Ascending aorta (tissue), 2 donors: ENCODE results near the gene ADRM1. TPM values are rescaled to one million over a fixed set of nuclear protein-coding genes. Genes with fewer than 3 reads are reported as not detected.

Experiments used
- DNase-seq, 2 donors: peaks; one replicate each; pipeline ENCODE4 v3.0.0-alpha.2; 2019; ENCODE audit warnings: low spot score in 2 of 2
- H3K27ac ChIP-seq, 2 donors: fragments of 200-600 bp; sonication (generic); one replicate each; pipeline ENCODE4 v1.5.1; 2016 to 2017; ENCODE audit warnings: mild to moderate bottlenecking in 1 of 2
- H3K27me3 ChIP-seq: fragments of 200-600 bp; sonication (generic); one replicate; pipeline ENCODE4 v1.5.1; 2017
- H3K36me3 ChIP-seq, 2 donors: fragments of 200-600 bp; sonication (generic); one replicate each; pipeline ENCODE4 v1.5.1; 2016
- H3K4me1 ChIP-seq, 2 donors: fragments of 200-600 bp; sonication (generic); one replicate each; pipeline ENCODE4 v1.5.1; 2016 to 2017; ENCODE audit warnings: mild to moderate bottlenecking in 1 of 2
- H3K4me3 ChIP-seq, 2 donors: fragments of 200-600 bp; sonication (generic); one replicate each; pipeline ENCODE4 v1.5.1; 2016 to 2017; ENCODE audit warnings: mild to moderate bottlenecking in 1 of 2
- H3K9me3 ChIP-seq, 2 donors: fragments of 200-600 bp; sonication (generic); one replicate each; pipeline ENCODE4 v1.5.1; 2016
- intact Hi-C: fragments of 100-400 bp; cut with DNase I; formaldehyde crosslinking; loops from one replicate; pipeline ENCODE4 v1.15.1; 2023
- total RNA-seq: library from RNA; depleted of rRNA; stranded (reverse); fragments of >200 nt; gene quantifications from one replicate; pipeline ENCODE4 v1.1.0, GENCODE V29; 2016
- TF ChIP-seq, protein P1 (sequence below), 3 experiments: fragments of 200-600 bp in 2 of 3; fragments of 450-650 bp in 1 of 3; sonication (generic) in 2 of 3; IDR thresholded peaks; one replicate each; pipeline ENCODE4 v1.5.1; 2016 to 2019; ENCODE audit warnings: antibody characterized with exemption in 3 of 3, mild to moderate bottlenecking in 1 of 3, moderate library complexity in 1 of 3

Gene ADRM1
- total RNA-seq, 1 donor from 2014 or later, result 236 TPM

GRCh38 chr20:62325172-62325905 lies 22.5 kb downstream of the ADRM1 start:
- TF ChIP-seq, protein P1, sequence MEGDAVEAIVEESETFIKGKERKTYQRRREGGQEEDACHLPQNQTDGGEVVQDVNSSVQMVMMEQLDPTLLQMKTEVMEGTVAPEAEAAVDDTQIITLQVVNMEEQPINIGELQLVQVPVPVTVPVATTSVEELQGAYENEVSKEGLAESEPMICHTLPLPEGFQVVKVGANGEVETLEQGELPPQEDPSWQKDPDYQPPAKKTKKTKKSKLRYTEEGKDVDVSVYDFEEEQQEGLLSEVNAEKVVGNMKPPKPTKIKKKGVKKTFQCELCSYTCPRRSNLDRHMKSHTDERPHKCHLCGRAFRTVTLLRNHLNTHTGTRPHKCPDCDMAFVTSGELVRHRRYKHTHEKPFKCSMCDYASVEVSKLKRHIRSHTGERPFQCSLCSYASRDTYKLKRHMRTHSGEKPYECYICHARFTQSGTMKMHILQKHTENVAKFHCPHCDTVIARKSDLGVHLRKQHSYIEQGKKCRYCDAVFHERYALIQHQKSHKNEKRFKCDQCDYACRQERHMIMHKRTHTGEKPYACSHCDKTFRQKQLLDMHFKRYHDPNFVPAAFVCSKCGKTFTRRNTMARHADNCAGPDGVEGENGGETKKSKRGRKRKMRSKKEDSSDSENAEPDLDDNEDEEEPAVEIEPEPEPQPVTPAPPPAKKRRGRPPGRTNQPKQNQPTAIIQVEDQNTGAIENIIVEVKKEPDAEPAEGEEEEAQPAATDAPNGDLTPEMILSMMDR (IDR thresholded peaks at IDR 0.05), result no peak
- intact Hi-C loops, result no loop called here
- H3K36me3 ChIP-seq, result peaks cover 87 to 93% of the 10 kb centered on the region in 2 donors

GRCh38 chr20:62326559-62326958 lies 23.8 kb downstream of the ADRM1 start:
- no peaks in the 10 kb centered on the region for H3K27me3 ChIP-seq
- H3K36me3 ChIP-seq, result peaks cover 91 to 97% of the 10 kb centered on the region in 2 donors
- TF ChIP-seq, protein P1 (IDR thresholded peaks at IDR 0.05), result no peak
- no peaks in the 10 kb centered on the region for H3K4me1 ChIP-seq
- no peak overlapping the region for H3K27ac ChIP-seq
- intact Hi-C loops, result no loop called here
- H3K4me3 ChIP-seq, result no peak overlapping the region
- no peaks in the 10 kb centered on the region for H3K9me3 ChIP-seq
- no peak for DNase-seq

More at GRCh38 chr20:62325172-62325905, 22.5 kb downstream of the ADRM1 start:
- no peak overlapping the region for H3K4me3 ChIP-seq
- H3K27ac ChIP-seq, result no peak overlapping the region
- DNase-seq, result no peak
- no peaks in the 10 kb centered on the region for H3K4me1 ChIP-seq
- H3K27me3 ChIP-seq, result no peaks in the 10 kb centered on the region
- no peaks in the 10 kb centered on the region for H3K9me3 ChIP-seq

- Histone ChIP-seq H3K4me3 (no peak overlapping the region), H3K9me3 (no peaks in the 10 kb centered on the region), H3K27me3 (no peaks in the 10 kb centered on the region), H3K4me1 (no peaks in the 10 kb centered on the region), H3K27ac (no peak overlapping the region), H3K36me3 (peaks cover 91 to 97% of the 10 kb centered on the region in 2 donors)
- intact Hi-C loops, result no loop called here
- TF ChIP-seq, protein P1 (IDR thresholded peaks at IDR 0.05), result no peak
- no peak for DNase-seq
These were observed 24.3 kb downstream of the ADRM1 start for GRCh38 chr20:62326959-62327725.

- no peak for DNase-seq
- no peaks in the 10 kb centered on the region for H3K4me1 ChIP-seq
- no peaks in the 10 kb centered on the region for H3K9me3 ChIP-seq
- intact Hi-C loops, result no loop called here
- TF ChIP-seq, protein P1 (IDR thresholded peaks at IDR 0.05), result no peak
- peaks cover 92 to 97% of the 10 kb centered on the region in 2 donors for H3K36me3 ChIP-seq
- no peak overlapping the region for H3K4me3 ChIP-seq
- H3K27ac ChIP-seq, result no peak overlapping the region
- no peaks in the 10 kb centered on the region for H3K27me3 ChIP-seq
These were observed 25.1 kb downstream of the ADRM1 start for GRCh38 chr20:62327726-62328495.

- intact Hi-C loops, result no loop called here
- Histone ChIP-seq H3K27me3 (no peaks in the 10 kb centered on the region), H3K4me3 (no peak overlapping the region), H3K4me1 (no peaks in the 10 kb centered on the region), H3K27ac (no peak overlapping the region), H3K36me3 (peaks cover 94 to 97% of the 10 kb centered on the region in 2 donors), H3K9me3 (no peaks in the 10 kb centered on the region)
- no peak for DNase-seq
- TF ChIP-seq, protein P1 (IDR thresholded peaks at IDR 0.05), result no peak
These were observed 26.0 kb downstream of the ADRM1 start for GRCh38 chr20:62328684-62329388.
